Endometrium (tissue), 2 donors: Measurements from ENCODE around the gene ATAT1.

Experiments
- FAIRE-seq: peaks from 2 replicates; lab custom pipeline; 2012; peaks lifted over from hg19 to GRCh38; lab: Jason Lieb, UNC
- donor health status: control.
- donor health status: control.

Gene ATAT1

GRCh38 chr6:30684386-30685156 lies 57.9 kb downstream of the ATAT1 start:
- FAIRE-seq = no peak

- no peak for FAIRE-seq
These were observed 58.7 kb downstream of the ATAT1 start for GRCh38 chr6:30685157-30686008.

- FAIRE-seq = no peak
These were observed 59.6 kb downstream of the ATAT1 start, which contains the start of gene PPP1R18 for GRCh38 chr6:30686009-30686907. Gene PPP1R18 (minus strand): TSS chr6:30686645. CDS start chr6:30686018, 627 bp downstream.

GRCh38 chr6:30686908-30687658 lies 60.4 kb downstream of the ATAT1 start:
- no peak for FAIRE-seq

GRCh38 chr6:30687659-30688431 lies 61.2 kb downstream of the ATAT1 start:
- FAIRE-seq = no peak

GRCh38 chr6:30688569-30688968 lies 61.9 kb downstream of the ATAT1 start:
- FAIRE-seq = no peak

GRCh38 chr6:30689022-30689865 lies 62.6 kb downstream of the ATAT1 start:
- FAIRE-seq = no peak

- FAIRE-seq = no peak
These were observed 63.3 kb downstream of the ATAT1 start for GRCh38 chr6:30689985-30690384.

- no peak for FAIRE-seq
These were observed 63.9 kb downstream of the ATAT1 start, which contains the start of gene NRM for GRCh38 chr6:30690403-30691207. Gene NRM (minus strand): TSS chr6:30690984. CDS start chr6:30690974, 10 bp downstream.

- no peak for FAIRE-seq
These were observed 64.7 kb downstream of the ATAT1 start for GRCh38 chr6:30691208-30691847.
